ENCODE measurements around the gene RYR2. TPM values are rescaled to one million over a fixed set of nuclear protein-coding genes. Genes with fewer than 3 reads are reported as not detected.
"Not testable (repeated sequence)": the region's sequence is repeated elsewhere in the genome, so short reads cannot be mapped to it uniquely, and the experiment has no call there.

Gene RYR2
- total RNA-seq, 6 experiments from 2014 or later = 0.05 to 0.17 TPM; not detected in 4

GRCh38 chr1:237146241-237146640, 104.3 kb downstream of the RYR2 start:
- TF ChIP-seq CTCF (IDR thresholded peaks at IDR 0.05) = no peak
- Mint-ChIP-seq H3K36me3 (ENCODE audit: low read depth) (no peaks in the 10 kb centered on the region), H3K9me3 (peaks cover 16% of the 10 kb centered on the region), H3K27me3 (ENCODE audit: insufficient read depth) (no peaks in the 10 kb centered on the region), H3K4me3 (no peak overlapping the region), H3K4me1 (ENCODE audit: low read depth) (no peaks in the 10 kb centered on the region), H3K27ac (no peak overlapping the region)
- DNase-seq = no peak

- Mint-ChIP-seq H3K27me3 (ENCODE audit: insufficient read depth) (no peaks in the 10 kb centered on the region), H3K4me3 (no peak overlapping the region), H3K4me1 (ENCODE audit: low read depth) (no peaks in the 10 kb centered on the region), H3K27ac (no peak overlapping the region), H3K36me3 (ENCODE audit: low read depth) (no peaks in the 10 kb centered on the region), H3K9me3 (peaks cover 27% of the 10 kb centered on the region)
- DNase-seq = no peak
- no peak for TF ChIP-seq CTCF (IDR thresholded peaks at IDR 0.05)
These were observed 107.9 kb downstream of the RYR2 start for GRCh38 chr1:237149857-237150256.

GRCh38 chr1:237151979-237152378, 110.0 kb downstream of the RYR2 start:
- H3K36me3 Mint-ChIP-seq (ENCODE audit: low read depth); DNase-seq; H3K4me1 Mint-ChIP-seq (ENCODE audit: low read depth); H3K4me3 Mint-ChIP-seq; H3K27me3 Mint-ChIP-seq (ENCODE audit: insufficient read depth); H3K27ac Mint-ChIP-seq: not testable (repeated sequence)
- H3K9me3 Mint-ChIP-seq = peaks cover 32% of the 10 kb centered on the region

- Mint-ChIP-seq H3K27ac (no peak overlapping the region), H3K9me3 (peaks cover 35% of the 10 kb centered on the region), H3K36me3 (ENCODE audit: low read depth) (no peaks in the 10 kb centered on the region), H3K27me3 (ENCODE audit: insufficient read depth) (no peaks in the 10 kb centered on the region), H3K4me1 (ENCODE audit: low read depth) (no peaks in the 10 kb centered on the region), H3K4me3 (no peak overlapping the region)
- no peak for TF ChIP-seq CTCF (IDR thresholded peaks at IDR 0.05)
- no peak for DNase-seq
These were observed 110.7 kb downstream of the RYR2 start for GRCh38 chr1:237152506-237153335.

GRCh38 chr1:237154157-237154556, 112.2 kb downstream of the RYR2 start:
- H3K9me3 Mint-ChIP-seq = peaks cover 35% of the 10 kb centered on the region
- H3K27ac Mint-ChIP-seq = no peak overlapping the region
- H3K27me3 Mint-ChIP-seq (ENCODE audit: insufficient read depth) = no peaks in the 10 kb centered on the region
- DNase-seq = no peak
- H3K4me3 Mint-ChIP-seq = no peak overlapping the region
- H3K36me3 Mint-ChIP-seq (ENCODE audit: low read depth) = no peaks in the 10 kb centered on the region
- no peaks in the 10 kb centered on the region for H3K4me1 Mint-ChIP-seq (ENCODE audit: low read depth)
- TF ChIP-seq CTCF (IDR thresholded peaks at IDR 0.05) = no peak
